T-helper 1 cell (primary cell): Measurements from ENCODE around the gene CCDC149.

Experiments
- DNase-seq, 5 donors: peaks; one replicate each; pipeline ENCODE4 v3.0.0-alpha.2; 2012 to 2020

The CCDC149 gene

GRCh38 chr4:24837781-24838180, 75.1 kb downstream of the CCDC149 start:
- DNase-seq: no peak

GRCh38 chr4:24837336-24837735, 75.5 kb downstream of the CCDC149 start:
- no peak for DNase-seq

DNA sequence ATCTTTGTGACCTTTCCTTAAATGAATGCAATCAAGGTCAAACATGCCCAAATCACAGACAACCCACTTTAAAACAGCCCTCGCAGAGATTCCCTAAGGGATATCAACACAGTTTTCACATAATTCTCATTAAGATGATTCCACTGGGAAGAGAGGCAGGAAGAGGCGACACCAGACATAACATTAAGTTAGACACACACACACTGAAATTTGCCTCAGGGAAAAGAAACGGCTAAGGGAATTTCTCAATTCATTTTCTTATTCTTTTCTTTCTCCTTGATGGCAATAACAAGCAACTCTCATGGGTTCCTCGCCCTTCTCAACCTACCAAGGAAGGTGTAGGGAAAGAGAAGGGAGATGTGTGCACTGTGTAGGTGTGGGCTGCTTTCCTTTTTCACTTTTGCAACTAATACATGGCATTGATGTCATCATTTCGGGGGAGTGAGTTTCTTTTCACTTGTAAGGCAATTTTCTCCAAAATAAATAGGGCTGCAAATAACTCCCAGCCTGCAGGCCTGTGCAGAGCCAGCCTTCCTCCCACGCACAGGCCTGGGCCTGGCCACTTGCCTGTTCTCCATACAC, 76.1 kb downstream of the CCDC149 start:
- no peak for DNase-seq

- no peak for DNase-seq
Observed at GRCh38 chr4:24835696-24836095, 77.1 kb downstream of the CCDC149 start.

GRCh38 chr4:24831637-24832036, 81.2 kb downstream of the CCDC149 start:
- no peak for DNase-seq

DNA sequence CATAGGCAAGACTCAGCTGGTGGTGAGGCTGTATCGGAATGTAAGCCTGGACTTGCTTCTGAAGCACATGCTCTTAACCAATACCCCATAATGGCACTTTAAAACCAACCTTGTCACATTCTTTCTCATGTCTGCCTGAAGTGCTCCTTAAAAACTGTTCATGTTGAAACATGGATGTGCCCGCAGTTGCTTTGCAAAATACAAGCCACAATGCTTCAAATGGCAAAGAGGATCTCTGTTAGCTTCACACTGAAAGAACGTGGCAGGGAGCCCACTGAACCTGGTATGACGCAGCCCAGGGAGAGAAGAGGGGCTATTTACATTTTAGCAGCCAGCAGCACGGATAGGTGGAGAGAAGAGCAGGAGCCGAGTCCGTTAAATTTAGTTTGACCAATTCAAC, 88.1 kb downstream of the CCDC149 start:
- DNase-seq: no peak

- DNase-seq: no peak
Observed at GRCh38 chr4:24820541-24820940, 92.3 kb downstream of the CCDC149 start.

GRCh38 chr4:24816797-24817196, 96.0 kb downstream of the CCDC149 start:
- no peak for DNase-seq

DNA sequence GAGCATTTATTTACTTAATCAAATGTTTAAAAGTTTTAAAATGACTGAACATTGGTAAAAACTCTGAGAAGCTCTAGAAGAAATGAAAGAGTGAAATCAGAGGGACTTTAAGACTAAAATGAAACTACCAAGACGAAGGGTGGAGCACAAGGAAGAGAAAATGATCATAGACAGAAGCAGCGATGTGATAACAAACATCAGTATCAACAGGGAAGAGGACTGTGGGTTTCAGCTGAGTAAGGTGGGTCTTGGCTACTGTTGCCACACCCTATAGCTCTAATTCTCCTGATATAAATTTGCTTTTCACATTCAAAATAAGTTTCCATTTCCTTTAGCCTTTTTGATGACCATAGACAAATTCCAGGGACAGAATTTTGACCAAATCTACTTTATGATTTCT, 99.1 kb downstream of the CCDC149 start:
- DNase-seq: no peak

- no peak for DNase-seq
Observed at GRCh38 chr4:24810871-24811631, 101.8 kb downstream of the CCDC149 start.

- DNase-seq: no peak
Observed at GRCh38 chr4:24809815-24810405, 102.9 kb downstream of the CCDC149 start.

- DNase-seq: no peak
Observed at GRCh38 chr4:24809376-24809775, 103.5 kb downstream of the CCDC149 start.

- no peak for DNase-seq
Observed at GRCh38 chr4:24808955-24809354, 103.9 kb downstream of the CCDC149 start.

DNA sequence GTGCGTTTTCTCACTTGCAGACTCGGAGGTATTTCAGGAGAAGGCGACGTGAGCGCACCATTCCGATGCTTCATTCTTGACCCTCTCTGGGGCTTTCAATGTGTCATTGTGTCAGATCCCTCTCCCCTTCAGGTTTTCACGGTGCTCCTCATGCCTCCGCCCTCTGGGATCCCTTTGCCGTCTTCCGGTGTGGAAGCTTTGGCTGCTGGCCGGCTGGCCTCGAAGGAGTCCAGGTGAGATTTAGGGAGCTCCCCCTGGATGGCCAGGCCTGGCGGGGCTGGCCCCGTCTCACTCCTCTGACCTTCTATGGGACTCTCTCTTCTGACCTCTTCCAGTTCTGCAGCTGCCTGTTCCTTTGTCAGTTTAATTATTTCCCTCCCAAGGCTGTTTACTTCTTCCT, 104.6 kb downstream of the CCDC149 start:
- no peak for DNase-seq

GRCh38 chr4:24807611-24808010, 105.2 kb downstream of the CCDC149 start:
- no peak for DNase-seq

DNA sequence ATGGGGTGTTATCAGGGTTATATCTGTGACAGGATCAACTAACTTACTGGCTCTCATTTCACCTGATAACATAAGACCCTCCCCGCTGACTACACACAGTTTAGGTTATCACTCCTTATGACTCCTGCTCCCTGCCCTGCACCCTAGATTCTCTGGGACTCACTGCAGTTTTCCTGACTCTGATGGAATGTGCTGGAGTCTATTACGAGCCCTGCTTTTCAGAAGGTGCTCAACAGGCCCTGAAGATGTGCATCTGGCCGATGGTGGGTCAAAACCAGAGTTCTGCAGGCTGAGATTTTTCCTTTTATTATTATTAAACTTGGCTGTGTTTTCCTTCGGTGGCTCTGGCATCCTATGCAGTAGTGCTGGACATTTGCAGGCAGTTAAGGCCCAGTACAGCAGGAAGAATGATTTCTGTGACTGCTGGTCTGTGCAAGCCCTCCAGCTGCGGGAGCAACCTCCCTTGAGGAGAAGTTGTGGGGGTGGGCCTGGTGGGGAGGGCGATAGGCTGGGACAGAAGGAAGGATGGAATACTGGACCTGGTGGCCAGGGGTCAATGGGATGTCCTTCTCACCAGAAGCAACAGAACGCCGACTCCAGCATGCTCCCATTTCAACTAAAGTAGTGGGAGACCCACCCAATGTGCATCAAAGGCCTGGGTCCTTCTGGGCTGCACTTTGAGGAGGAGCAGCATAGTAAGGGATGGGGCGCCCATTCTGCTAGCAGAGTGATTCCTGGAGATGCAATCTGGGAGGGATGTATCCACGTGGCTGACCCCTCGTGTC, 106.4 kb downstream of the CCDC149 start:
- no peak for DNase-seq

DNA sequence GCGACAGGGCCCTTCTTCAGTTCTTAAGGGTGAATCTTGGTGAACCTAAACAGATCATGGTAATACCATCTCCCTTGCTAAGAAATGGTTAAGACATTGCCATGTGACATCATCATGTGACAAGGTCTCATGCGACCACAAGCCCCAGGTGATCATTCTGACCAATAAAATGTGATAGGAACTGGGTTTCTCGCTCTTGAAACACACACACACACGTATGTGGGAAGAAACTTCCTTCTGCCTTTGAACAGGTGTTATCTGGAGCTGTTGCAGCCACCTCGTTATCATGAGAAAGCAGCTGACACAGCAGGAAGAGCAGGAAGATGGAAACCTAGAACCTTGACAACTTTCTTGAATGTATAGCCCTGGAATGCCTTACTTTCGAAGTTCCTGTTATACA, 107.3 kb downstream of the CCDC149 start:
- no peak for DNase-seq

DNA sequence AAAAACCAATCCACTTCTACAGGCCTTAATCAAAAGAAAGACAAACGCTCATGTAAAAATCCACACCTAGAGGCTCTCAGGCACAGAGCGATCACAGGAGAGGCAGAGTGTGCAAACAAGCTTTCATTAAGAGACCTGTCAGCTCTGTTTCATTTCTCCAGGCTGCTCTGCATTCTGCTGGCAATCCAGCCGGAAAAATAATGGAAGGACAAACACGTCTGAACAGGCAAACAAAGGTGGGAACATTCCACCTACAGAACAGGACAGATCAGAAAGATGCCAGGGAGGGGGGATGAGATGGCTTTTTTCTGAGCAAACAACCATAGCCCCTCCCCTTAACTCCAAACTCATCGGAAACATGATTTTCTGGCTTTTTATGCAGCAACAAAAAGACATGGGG, 107.8 kb downstream of the CCDC149 start:
- no peak for DNase-seq

- DNase-seq: no peak
Observed at GRCh38 chr4:24802648-24803047, 110.2 kb downstream of the CCDC149 start.

- DNase-seq: no peak
Observed at GRCh38 chr4:24801136-24801855, 111.5 kb downstream of the CCDC149 start.

GRCh38 chr4:24800325-24800895, 112.4 kb downstream of the CCDC149 start:
- DNase-seq: no peak

DNA sequence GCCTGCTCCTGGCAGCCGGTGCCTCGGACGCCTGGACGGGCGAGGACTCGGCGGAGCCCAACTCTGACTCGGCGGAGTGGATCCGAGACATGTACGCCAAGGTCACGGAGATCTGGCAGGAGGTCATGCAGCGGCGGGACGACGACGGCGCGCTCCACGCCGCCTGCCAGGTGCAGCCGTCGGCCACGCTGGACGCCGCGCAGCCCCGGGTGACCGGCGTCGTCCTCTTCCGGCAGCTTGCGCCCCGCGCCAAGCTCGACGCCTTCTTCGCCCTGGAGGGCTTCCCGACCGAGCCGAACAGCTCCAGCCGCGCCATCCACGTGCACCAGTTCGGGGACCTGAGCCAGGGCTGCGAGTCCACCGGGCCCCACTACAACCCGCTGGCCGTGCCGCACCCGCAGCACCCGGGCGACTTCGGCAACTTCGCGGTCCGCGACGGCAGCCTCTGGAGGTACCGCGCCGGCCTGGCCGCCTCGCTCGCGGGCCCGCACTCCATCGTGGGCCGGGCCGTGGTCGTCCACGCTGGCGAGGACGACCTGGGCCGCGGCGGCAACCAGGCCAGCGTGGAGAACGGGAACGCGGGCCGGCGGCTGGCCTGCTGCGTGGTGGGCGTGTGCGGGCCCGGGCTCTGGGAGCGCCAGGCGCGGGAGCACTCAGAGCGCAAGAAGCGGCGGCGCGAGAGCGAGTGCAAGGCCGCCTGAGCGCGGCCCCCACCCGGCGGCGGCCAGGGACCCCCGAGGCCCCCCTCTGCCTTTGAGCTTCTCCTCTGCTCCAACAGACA, 113.1 kb downstream of the CCDC149 start:
- DNase-seq: no peak
